ENCODE data around the gene FAM241A.
"Not testable (repeated sequence)": the region's sequence is repeated elsewhere in the genome, so short reads cannot be mapped to it uniquely, and the experiment has no call there.

Gene FAM241A

DNA sequence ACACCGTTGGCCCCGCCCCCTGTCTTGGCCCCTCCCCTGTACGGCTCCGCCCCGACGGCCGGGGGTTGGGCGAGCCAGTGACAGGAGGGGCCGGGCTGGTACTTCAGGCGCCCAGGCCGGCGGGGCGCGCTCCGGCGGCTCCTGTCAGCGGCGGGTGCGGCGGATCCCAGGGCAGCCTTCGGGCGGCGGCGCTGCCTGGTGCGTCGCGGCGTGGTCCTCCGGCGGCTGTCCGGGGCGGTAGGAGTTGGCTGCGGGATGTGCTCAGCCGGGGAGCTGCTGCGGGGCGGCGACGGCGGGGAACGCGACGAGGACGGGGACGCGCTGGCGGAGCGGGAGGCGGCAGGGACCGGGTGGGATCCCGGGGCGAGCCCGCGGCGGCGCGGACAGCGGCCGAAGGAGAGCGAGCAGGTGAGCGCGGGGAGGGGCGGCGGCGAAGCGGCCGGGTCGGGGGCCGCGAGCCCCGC lies at the start of gene FAM241A:
FAM241A (plus strand) TSS at position 129 of the 464 bp plus-strand sequence; CDS start at position 256, 127 bp downstream.
- Histone ChIP-seq H3K4me3 (ENCODE audit: low read length) (peak within 1 kb of the TSS; percentile 81), H3K9me3 (ENCODE audit: control insufficient read depth, low read length) (no peaks in the 10 kb centered on the region), H3K4me1 (ENCODE audit: control insufficient read depth, insufficient read depth, low read length) (peaks cover 12% of the 10 kb centered on the region), H3K36me3 (ENCODE audit: control insufficient read depth, insufficient read depth, low read length) (no peaks in the 10 kb centered on the region), H3K27me3 (ENCODE audit: control insufficient read depth, insufficient read depth, low read length) (no peaks in the 10 kb centered on the region), H3K9ac (ENCODE audit: low read length) (peak within 1 kb of the TSS; percentile 86)

DNA sequence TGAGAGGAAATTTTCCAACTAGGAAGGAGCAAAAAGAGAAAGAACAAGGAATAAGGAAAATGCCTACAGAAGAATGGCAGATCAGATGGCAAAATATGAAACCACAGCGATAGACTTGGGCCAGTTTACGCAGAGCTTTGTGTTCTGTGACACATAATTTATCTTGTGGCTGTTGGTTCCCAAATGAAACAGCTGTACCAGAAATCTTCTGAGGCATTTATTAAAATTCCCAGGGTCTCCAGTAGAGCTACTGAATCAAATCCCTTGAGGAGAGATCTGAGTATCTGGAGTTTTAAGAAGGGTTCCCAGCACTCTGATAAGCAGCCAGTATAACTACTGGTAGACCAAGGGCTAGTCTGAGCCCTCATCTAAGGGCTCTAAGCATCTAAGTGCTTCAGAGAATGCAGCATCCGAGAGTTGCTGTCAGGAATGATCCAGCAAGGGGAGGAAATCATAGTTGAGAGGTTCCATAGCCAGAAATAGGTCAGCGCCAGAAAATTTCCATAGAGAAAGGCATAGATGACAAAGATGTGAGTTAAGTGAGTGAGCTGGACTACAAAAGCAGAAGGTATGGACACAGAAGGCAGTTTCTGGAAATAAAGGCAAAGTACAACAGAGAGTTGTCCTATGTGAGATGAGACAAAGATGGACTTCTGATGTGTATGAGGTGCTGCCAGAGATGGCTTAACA lies 46.3 kb upstream of the FAM241A start:
- Histone ChIP-seq H3K27me3 (ENCODE audit: control insufficient read depth, insufficient read depth, low read length) (no peaks in the 10 kb centered on the region), H3K4me3 (ENCODE audit: low read length) (no peak overlapping the region), H3K9ac (ENCODE audit: low read length) (no peak overlapping the region), H3K36me3 (ENCODE audit: control insufficient read depth, insufficient read depth, low read length) (no peaks in the 10 kb centered on the region), H3K4me1 (ENCODE audit: control insufficient read depth, insufficient read depth, low read length) (peaks cover 7% of the 10 kb centered on the region), H3K9me3 (ENCODE audit: control insufficient read depth, low read length) (no peaks in the 10 kb centered on the region)

DNA sequence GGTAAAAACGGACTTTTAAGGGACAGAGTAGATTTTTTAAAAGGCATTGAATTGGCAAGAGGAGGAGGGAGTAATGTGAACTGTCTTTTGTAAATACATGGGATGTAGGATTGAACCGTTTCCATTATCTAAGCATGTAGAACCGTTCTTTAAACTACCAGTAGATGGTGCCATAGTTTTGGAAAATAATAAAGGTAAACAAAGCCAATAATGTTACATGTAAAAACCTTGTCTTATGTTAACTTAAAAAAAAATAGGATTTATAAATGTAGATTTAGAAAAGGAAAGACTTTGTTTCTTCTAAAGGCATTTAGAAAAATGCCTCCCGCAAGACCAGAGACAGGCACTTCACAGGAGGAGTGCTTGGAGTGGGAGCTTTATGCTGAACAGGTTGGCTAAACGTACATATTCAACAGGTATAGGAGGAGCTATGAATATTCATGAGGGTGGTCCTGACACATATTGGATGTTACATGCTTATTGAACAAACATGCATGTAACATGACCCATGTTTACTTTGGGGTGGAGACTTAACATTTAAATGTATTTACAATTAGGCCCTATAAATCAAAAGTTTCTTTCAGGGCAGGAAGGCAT lies 45.5 kb upstream of the FAM241A start:
- no peak overlapping the region for H3K9ac ChIP-seq (ENCODE audit: low read length)
- H3K4me1 ChIP-seq (ENCODE audit: control insufficient read depth, insufficient read depth, low read length) = peaks cover 7% of the 10 kb centered on the region

DNA sequence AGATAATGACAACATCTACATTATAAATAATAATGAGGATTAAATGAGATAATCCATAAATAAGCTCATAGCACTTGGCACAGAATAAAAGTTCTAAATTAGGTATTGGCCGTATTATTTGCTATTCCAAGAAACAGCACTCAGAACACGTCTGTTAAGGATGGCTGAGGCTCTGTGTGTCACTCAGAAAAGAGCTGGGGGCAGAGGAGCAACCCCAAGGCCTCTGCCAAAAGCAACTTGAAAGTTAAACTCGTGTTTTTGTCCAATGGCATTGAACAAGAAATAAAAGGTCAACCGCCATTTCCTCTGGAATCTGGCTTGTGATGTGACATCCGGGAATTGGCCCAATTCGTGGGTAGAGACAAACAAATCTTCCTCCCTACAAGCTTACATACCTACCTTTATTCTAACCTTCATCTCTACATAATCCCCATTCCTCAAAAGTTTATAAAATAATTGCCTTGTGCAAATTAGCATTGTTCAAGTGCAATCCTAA lies 42.3 kb upstream of the FAM241A start:
- H3K4me1 ChIP-seq (ENCODE audit: control insufficient read depth, insufficient read depth, low read length) = peaks cover 7% of the 10 kb centered on the region

More for the DNA sequence above, 45.5 kb upstream of the FAM241A start:
- no peaks in the 10 kb centered on the region for H3K36me3 ChIP-seq (ENCODE audit: control insufficient read depth, insufficient read depth, low read length)
- H3K9me3 ChIP-seq (ENCODE audit: control insufficient read depth, low read length) = no peaks in the 10 kb centered on the region
- no peak overlapping the region for H3K4me3 ChIP-seq (ENCODE audit: low read length)
- H3K27me3 ChIP-seq (ENCODE audit: control insufficient read depth, insufficient read depth, low read length) = no peaks in the 10 kb centered on the region

DNA sequence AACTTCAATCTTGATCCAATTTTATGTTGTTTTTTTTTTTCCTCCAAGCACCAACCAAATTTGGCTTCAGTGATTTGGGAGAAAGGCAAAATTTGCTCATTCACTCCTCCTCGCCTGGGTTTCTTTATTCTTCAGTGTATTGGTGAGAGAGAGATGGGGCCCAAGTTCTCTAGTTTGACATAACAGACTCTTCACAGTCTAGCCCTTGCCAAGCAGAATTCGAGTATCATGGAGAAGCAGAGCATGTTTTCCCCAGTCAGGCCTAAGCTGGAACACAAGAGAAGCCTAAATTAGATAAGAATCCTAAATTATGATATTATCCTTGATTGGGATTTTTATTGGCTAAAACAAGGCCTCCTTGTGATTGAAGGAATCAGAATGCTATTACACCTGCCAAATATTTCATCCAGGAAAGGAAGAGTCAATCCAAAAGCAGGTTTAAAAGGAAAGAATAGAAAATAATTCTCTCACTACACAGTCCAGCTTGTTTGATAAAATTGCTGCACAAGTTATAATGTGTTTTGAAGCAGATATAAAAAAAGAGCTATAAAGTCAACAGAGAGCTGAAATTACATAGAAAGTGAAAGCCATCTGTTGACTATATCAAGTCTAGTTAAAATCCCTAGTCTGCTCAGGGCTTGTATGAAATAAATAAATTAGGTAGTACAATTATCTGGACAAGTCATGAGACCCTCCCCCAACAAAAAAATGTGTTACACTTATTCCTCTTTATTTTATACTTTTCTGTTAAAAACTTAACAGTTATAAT lies 39.9 kb upstream of the FAM241A start:
- H3K9ac ChIP-seq (ENCODE audit: low read length) = no peak overlapping the region
- H3K36me3 ChIP-seq (ENCODE audit: control insufficient read depth, insufficient read depth, low read length) = no peaks in the 10 kb centered on the region
- H3K4me1 ChIP-seq (ENCODE audit: control insufficient read depth, insufficient read depth, low read length) = peaks cover 15% of the 10 kb centered on the region
- no peaks in the 10 kb centered on the region for H3K9me3 ChIP-seq (ENCODE audit: control insufficient read depth, low read length)
- H3K4me3 ChIP-seq (ENCODE audit: low read length) = no peak overlapping the region
- H3K27me3 ChIP-seq (ENCODE audit: control insufficient read depth, insufficient read depth, low read length) = no peaks in the 10 kb centered on the region

More for the DNA sequence above, 42.3 kb upstream of the FAM241A start:
- Histone ChIP-seq H3K36me3 (ENCODE audit: control insufficient read depth, insufficient read depth, low read length) (no peaks in the 10 kb centered on the region), H3K4me3 (ENCODE audit: low read length) (no peak overlapping the region), H3K27me3 (ENCODE audit: control insufficient read depth, insufficient read depth, low read length) (no peaks in the 10 kb centered on the region), H3K9me3 (ENCODE audit: control insufficient read depth, low read length) (no peaks in the 10 kb centered on the region), H3K9ac (ENCODE audit: low read length) (no peak overlapping the region)

DNA sequence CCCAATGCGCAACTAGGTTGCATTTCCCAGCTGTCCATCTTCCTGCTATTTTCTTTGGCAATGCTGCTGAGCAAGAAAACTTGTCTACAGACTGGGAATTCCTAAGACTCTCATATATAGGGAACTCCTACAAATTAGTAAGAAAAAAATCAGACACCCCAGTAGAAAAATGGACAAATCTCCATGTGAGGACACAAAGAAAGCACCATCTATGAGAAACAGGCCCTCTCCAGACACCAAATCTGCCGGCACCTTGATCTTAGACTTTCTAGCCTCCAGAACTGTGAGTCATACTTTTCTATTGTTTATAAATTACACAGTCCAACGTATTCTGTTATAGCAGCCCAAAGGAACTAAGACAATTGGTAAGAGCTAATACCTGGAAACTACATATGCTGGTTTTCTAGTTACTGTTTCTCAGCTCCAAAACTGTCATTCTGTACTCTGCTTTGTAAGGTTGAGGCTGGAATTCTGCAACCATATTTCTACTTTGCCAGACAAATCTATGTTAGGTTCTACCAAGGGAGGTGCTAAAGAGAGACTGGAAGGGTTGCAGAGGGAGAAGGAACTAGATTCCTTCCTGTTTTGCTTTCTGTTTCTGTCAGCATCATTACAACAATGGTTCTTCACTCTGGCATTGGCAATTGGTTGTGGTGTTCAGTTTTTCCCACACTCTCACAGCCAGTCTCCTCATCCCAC lies 35.7 kb upstream of the FAM241A start:
- Histone ChIP-seq H3K4me3 (ENCODE audit: low read length) (no peak overlapping the region), H3K27me3 (ENCODE audit: control insufficient read depth, insufficient read depth, low read length) (no peaks in the 10 kb centered on the region), H3K9ac (ENCODE audit: low read length) (peak overlapping the region; percentile 1), H3K4me1 (ENCODE audit: control insufficient read depth, insufficient read depth, low read length) (peaks cover 46% of the 10 kb centered on the region), H3K36me3 (ENCODE audit: control insufficient read depth, insufficient read depth, low read length) (no peaks in the 10 kb centered on the region), H3K9me3 (ENCODE audit: control insufficient read depth, low read length) (no peaks in the 10 kb centered on the region)

DNA sequence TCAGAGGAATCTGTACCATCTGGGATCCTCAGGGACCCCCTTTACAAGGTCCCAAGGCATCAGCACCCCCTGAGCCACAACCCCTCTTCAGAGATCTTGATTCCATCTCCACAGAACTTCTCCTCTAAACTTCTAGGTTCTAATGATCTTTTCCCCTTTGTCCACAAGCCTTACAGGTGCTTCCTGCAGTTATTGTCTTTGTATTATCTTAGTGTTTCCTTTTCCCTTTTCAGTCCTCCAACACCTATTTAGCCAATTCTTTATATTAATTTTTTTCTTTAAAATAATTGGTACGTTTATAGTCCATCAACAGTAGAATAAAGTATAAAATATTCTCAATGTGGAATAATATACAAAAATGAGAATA lies 35.2 kb upstream of the FAM241A start:
- Histone ChIP-seq H3K9me3 (ENCODE audit: control insufficient read depth, low read length) (no peaks in the 10 kb centered on the region), H3K36me3 (ENCODE audit: control insufficient read depth, insufficient read depth, low read length) (no peaks in the 10 kb centered on the region), H3K27me3 (ENCODE audit: control insufficient read depth, insufficient read depth, low read length) (no peaks in the 10 kb centered on the region), H3K4me1 (ENCODE audit: control insufficient read depth, insufficient read depth, low read length) (peaks cover 51% of the 10 kb centered on the region), H3K4me3 (ENCODE audit: low read length) (no peak overlapping the region), H3K9ac (ENCODE audit: low read length) (no peak overlapping the region)

DNA sequence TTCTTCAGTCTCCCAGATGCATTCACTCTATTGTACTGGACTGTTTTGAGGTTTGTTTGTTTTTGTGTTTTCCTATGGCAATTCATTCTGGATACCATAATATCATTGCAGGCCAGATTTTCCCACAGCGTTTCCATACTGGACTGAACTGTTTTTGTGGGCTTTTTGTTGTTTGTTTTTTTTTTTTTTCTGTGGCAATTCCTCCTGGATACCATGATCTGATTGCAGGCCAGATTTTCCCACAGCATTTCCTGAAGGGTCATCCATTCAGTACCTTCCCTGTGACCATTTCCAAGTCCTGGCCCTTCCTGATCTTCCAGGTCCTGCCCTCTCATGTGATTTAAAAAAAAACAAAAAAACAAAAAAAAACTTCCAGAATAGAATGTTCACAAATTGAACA lies 33.9 kb upstream of the FAM241A start:
- Histone ChIP-seq H3K4me1 (ENCODE audit: control insufficient read depth, insufficient read depth, low read length) (peaks cover 57% of the 10 kb centered on the region), H3K9ac (ENCODE audit: low read length) (no peak overlapping the region), H3K4me3 (ENCODE audit: low read length) (no peak overlapping the region), H3K27me3 (ENCODE audit: control insufficient read depth, insufficient read depth, low read length) (no peaks in the 10 kb centered on the region), H3K36me3 (ENCODE audit: control insufficient read depth, insufficient read depth, low read length) (no peaks in the 10 kb centered on the region), H3K9me3 (ENCODE audit: control insufficient read depth, low read length) (no peaks in the 10 kb centered on the region)

DNA sequence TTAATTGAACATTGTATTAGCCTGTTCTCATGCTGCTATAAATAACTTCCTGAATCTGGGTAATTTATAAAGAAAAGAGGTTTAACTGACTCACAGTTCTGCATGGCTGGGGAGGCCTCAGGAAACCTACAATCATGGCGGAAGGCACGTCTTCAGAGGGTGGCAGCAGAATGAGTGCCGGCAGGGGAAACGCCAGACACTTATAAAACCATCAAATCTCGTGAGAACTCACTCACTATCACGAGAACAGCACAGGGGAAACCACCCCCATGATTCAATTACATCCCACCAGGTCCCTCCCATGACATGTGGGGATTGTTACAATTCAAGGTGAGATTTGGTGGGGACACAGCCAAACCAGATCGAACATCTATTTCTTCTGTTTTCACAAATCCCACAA lies 33.2 kb upstream of the FAM241A start:
- not testable (repeated sequence) for H3K9me3 ChIP-seq (ENCODE audit: control insufficient read depth, low read length); H3K36me3 ChIP-seq (ENCODE audit: control insufficient read depth, insufficient read depth, low read length); H3K4me3 ChIP-seq (ENCODE audit: low read length); H3K27me3 ChIP-seq (ENCODE audit: control insufficient read depth, insufficient read depth, low read length)
- peaks cover 57% of the 10 kb centered on the region for H3K4me1 ChIP-seq (ENCODE audit: control insufficient read depth, insufficient read depth, low read length)
- peak overlapping the region; percentile 43 for H3K9ac ChIP-seq (ENCODE audit: low read length)

DNA sequence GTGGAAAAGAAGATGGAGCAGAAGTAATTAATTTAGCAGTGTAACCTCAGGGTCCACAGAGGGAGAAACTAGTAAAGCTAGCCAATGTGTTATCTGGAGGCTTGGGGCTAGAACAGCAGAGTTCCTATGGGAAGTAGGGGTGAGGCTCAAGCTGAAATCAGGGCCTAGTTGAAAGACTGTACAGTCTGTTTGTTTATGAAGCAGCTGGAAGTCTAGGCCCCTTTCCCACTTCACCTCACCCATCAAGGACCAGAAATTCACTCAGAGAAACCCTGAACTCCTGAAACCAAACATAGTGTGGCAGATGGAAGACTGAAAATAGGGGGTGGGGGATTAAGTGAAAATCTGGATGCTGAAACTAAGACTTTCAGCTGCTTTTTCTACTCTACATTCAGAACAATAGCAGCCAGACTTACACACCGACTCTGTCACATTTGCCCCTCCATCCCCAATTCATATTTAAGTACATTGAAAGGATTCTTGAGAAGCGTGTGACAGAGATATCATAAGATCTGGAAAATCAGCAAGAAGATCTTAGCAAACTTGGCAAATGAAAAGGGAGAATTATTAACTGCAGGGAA lies 32.6 kb upstream of the FAM241A start:
- Histone ChIP-seq H3K9ac (ENCODE audit: low read length) (peak overlapping the region; percentile 43), H3K9me3 (ENCODE audit: control insufficient read depth, low read length) (no peaks in the 10 kb centered on the region), H3K4me3 (ENCODE audit: low read length) (no peak overlapping the region), H3K4me1 (ENCODE audit: control insufficient read depth, insufficient read depth, low read length) (peaks cover 57% of the 10 kb centered on the region), H3K27me3 (ENCODE audit: control insufficient read depth, insufficient read depth, low read length) (no peaks in the 10 kb centered on the region), H3K36me3 (ENCODE audit: control insufficient read depth, insufficient read depth, low read length) (no peaks in the 10 kb centered on the region)

DNA sequence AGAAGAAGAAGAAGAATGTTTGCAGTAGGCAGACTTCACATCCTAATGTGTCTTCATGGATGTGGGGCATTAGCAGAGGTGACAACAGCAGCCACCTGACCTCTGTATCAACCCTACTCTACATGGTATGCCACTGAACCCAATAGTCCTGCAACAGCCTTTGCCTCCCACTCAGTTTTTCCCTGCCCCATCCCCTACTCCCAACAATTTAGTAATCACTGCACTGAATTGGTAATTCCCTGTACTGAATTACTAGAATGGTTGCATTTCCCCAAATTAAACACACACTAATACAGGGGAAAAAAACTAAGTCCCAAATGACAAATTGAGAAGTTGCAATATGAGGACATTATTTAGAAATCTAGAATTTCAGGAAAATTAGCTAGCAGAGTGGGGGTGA lies 31.4 kb upstream of the FAM241A start:
- Histone ChIP-seq H3K9me3 (ENCODE audit: control insufficient read depth, low read length) (no peaks in the 10 kb centered on the region), H3K9ac (ENCODE audit: low read length) (no peak overlapping the region), H3K27me3 (ENCODE audit: control insufficient read depth, insufficient read depth, low read length) (no peaks in the 10 kb centered on the region), H3K4me3 (ENCODE audit: low read length) (no peak overlapping the region), H3K36me3 (ENCODE audit: control insufficient read depth, insufficient read depth, low read length) (no peaks in the 10 kb centered on the region), H3K4me1 (ENCODE audit: control insufficient read depth, insufficient read depth, low read length) (peaks cover 56% of the 10 kb centered on the region)
